Lower leg skin (tissue), 3 donors: ENCODE data around the gene C9orf72.

Experiments used
- POLR2A ChIP-seq, 2 donors: fragments of 450-650 bp; IDR thresholded peaks; one replicate each; pipeline ENCODE4 v1.6.1; 2016 to 2017; ENCODE audit warnings: antibody characterized with exemption in 2 of 2, mild to moderate bottlenecking in 1 of 2, moderate library complexity in 1 of 2
- TF ChIP-seq, protein P1 (sequence below), 3 donors: fragments of 450-650 bp; IDR thresholded peaks; one replicate each; pipeline ENCODE4 v1.5.1; 2016; ENCODE audit warnings: antibody characterized with exemption in 3 of 3, mild to moderate bottlenecking in 3 of 3, moderate library complexity in 2 of 3

DNA sequence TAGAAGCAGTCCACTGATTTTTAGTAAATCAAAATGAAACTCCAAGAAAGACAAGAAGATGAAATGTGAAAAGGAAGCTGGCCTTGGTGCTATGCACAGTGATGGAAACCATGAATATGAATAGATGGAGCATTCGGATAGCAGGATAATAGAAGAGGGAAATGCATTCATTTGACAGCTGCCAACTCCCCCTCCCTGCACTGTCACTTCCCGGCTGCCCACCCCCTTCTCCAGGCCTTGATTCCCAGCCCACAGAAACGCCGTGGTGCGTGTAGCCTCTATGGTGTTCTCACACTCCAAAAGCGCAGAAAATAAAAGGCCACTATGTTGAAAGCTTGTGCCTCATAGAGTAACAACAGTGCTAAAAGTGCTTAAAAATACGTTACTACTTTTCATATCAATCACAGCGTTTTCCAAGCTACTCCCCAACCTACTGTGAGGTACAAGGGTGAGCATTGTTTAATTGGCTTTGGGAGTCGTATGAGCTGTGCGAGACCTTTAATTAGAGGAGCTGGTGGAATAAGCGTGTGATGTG, 75.3 kb downstream of the C9orf72 start:
- TF ChIP-seq, protein P1, sequence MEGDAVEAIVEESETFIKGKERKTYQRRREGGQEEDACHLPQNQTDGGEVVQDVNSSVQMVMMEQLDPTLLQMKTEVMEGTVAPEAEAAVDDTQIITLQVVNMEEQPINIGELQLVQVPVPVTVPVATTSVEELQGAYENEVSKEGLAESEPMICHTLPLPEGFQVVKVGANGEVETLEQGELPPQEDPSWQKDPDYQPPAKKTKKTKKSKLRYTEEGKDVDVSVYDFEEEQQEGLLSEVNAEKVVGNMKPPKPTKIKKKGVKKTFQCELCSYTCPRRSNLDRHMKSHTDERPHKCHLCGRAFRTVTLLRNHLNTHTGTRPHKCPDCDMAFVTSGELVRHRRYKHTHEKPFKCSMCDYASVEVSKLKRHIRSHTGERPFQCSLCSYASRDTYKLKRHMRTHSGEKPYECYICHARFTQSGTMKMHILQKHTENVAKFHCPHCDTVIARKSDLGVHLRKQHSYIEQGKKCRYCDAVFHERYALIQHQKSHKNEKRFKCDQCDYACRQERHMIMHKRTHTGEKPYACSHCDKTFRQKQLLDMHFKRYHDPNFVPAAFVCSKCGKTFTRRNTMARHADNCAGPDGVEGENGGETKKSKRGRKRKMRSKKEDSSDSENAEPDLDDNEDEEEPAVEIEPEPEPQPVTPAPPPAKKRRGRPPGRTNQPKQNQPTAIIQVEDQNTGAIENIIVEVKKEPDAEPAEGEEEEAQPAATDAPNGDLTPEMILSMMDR (IDR thresholded peaks at IDR 0.05), result no peak
- TF ChIP-seq POLR2A (IDR thresholded peaks at IDR 0.05), result no peak
